Kidney epithelial cell (primary cell): ENCODE data around the gene PTH1R. TPM values are rescaled to one million over a fixed set of nuclear protein-coding genes. Genes with fewer than 3 reads are reported as not detected.

Source experiments
- DNase-seq: peaks from one replicate; pipeline ENCODE4 v3.0.0-alpha.2; 2010; ENCODE audit warnings: low read depth
- H3K27me3 ChIP-seq: 2 replicates; pipeline ENCODE4 v1.6.0; 2011; ENCODE audit warnings: low read length; ENCODE audit not compliant: control insufficient read depth, insufficient read depth
- H3K36me3 ChIP-seq: 2 replicates; pipeline ENCODE4 v1.5.1; 2011; ENCODE audit warnings: low read length; ENCODE audit not compliant: control insufficient read depth, insufficient read depth
- H3K4me3 ChIP-seq: 2 replicates; pipeline ENCODE4 v1.5.1; 2011; ENCODE audit warnings: low read depth, mild to moderate bottlenecking, control low read depth, low read length
- CTCF ChIP-seq: IDR thresholded peaks from 2 replicates; pipeline ENCODE4 v1.5.1; 2011; ENCODE audit warnings: mild to moderate bottlenecking, moderate library complexity, low read length, control low read depth, inconsistent platforms; ENCODE audit not compliant: insufficient read depth, poor library complexity, severe bottlenecking
- total RNA-seq: library from RNA; depleted of rRNA; stranded (reverse); fragments of >200 nt; gene quantifications from 2 replicates; pipeline ENCODE4 v1.2.3, GENCODE V29; 2015

Gene PTH1R
- total RNA-seq, 1 donor from 2014 or later, result 2.1 TPM

- no peak overlapping the region for H3K4me3 ChIP-seq
- H3K36me3 ChIP-seq, result no peaks in the 10 kb centered on the region
- peaks cover 20% of the 10 kb centered on the region for H3K27me3 ChIP-seq
- no peak for TF ChIP-seq CTCF
- DNase-seq, result no peak
Measured at GRCh38 chr3:46894256-46894655, 16.7 kb downstream of the PTH1R start.

- no peak for DNase-seq
Measured at GRCh38 chr3:46895204-46895660, 17.7 kb downstream of the PTH1R start.

GRCh38 chr3:46895761-46896160 is 18.2 kb downstream of the PTH1R start:
- TF ChIP-seq CTCF, result no peak
- DNase-seq, result no peak
- no peak overlapping the region for H3K4me3 ChIP-seq
- H3K36me3 ChIP-seq, result no peaks in the 10 kb centered on the region
- H3K27me3 ChIP-seq, result peaks cover 18% of the 10 kb centered on the region

More at GRCh38 chr3:46895204-46895660, 17.7 kb downstream of the PTH1R start:
- no peaks in the 10 kb centered on the region for H3K36me3 ChIP-seq
- no peak overlapping the region for H3K4me3 ChIP-seq
- peak; percentile 92 for TF ChIP-seq CTCF
- H3K27me3 ChIP-seq, result peaks cover 18% of the 10 kb centered on the region

- H3K27me3 ChIP-seq, result peaks cover 18% of the 10 kb centered on the region
- H3K4me3 ChIP-seq, result no peak overlapping the region
Measured at GRCh38 chr3:46896386-46896785, 18.9 kb downstream of the PTH1R start.

GRCh38 chr3:46897031-46897430 is 19.5 kb downstream of the PTH1R start:
- H3K4me3 ChIP-seq, result no peak overlapping the region
- H3K27me3 ChIP-seq, result peaks cover 14% of the 10 kb centered on the region
- TF ChIP-seq CTCF, result no peak
- no peaks in the 10 kb centered on the region for H3K36me3 ChIP-seq
- DNase-seq, result no peak

More at GRCh38 chr3:46896386-46896785, 18.9 kb downstream of the PTH1R start:
- no peak for DNase-seq
- TF ChIP-seq CTCF, result no peak
- H3K36me3 ChIP-seq, result no peaks in the 10 kb centered on the region

GRCh38 chr3:46897829-46898320 is 20.4 kb downstream of the PTH1R start:
- Histone ChIP-seq H3K36me3 (no peaks in the 10 kb centered on the region), H3K4me3 (no peak overlapping the region), H3K27me3 (peaks cover 14% of the 10 kb centered on the region)
- peak; percentile 18 for TF ChIP-seq CTCF
- DNase-seq, result no peak
